K562 (cell line): ENCODE data around the gene ARF5. TPM values are rescaled to one million over a fixed set of nuclear protein-coding genes. Genes with fewer than 3 reads are reported as not detected.

ENCODE experiments used
- DDX20 ChIP-seq: fragments of 450-650 bp; IDR thresholded peaks from 2 replicates; pipeline ENCODE4 v1.6.1; 2016; ENCODE audit warnings: missing genetic modification characterization, low read depth, mild to moderate bottlenecking, missing compliant biosample characterization, moderate library complexity
- ETS2 ChIP-seq: IDR thresholded peaks from 2 replicates; pipeline ENCODE4 v1.6.1; 2016; ENCODE audit warnings: borderline replicate concordance, missing genetic modification characterization, mild to moderate bottlenecking, moderate library complexity, missing compliant biosample characterization; ENCODE audit not compliant: poor library complexity, severe bottlenecking
- GTF3C2 ChIP-seq: IDR thresholded peaks from 3 replicates; pipeline ENCODE4 v1.6.1; 2011; ENCODE audit warnings: borderline replicate concordance, mild to moderate bottlenecking, moderate library complexity; ENCODE audit not compliant: insufficient read length; ENCODE audit errors: extremely low read depth
- HIVEP1 ChIP-seq: fragments of 250-450 bp; sonication (Bioruptor Pico); IDR thresholded peaks from 2 replicates; pipeline ENCODE4 v1.4.0; 2020; ENCODE audit warnings: mild to moderate bottlenecking
- HMG20B ChIP-seq: fragments of 250-450 bp; sonication (Bioruptor Pico); IDR thresholded peaks from 2 replicates; pipeline ENCODE4 v1.5.0; 2021; ENCODE audit warnings: mild to moderate bottlenecking
- NEUROD1 ChIP-seq: fragments of 150-350 bp; IDR thresholded peaks from 2 replicates; pipeline ENCODE4 v1.6.1; 2014; ENCODE audit warnings: borderline replicate concordance, low read length, low read depth; ENCODE audit not compliant: partially characterized antibody
- PHB ChIP-seq: fragments of 250-450 bp; sonication (Bioruptor Pico); IDR thresholded peaks from 2 replicates; pipeline ENCODE4 v1.5.0; 2021
- RNF2 ChIP-seq: sonication (generic); IDR thresholded peaks from 2 replicates; pipeline ENCODE4 v1.6.1; 2016
- SRSF7 ChIP-seq: fragments of 200-400 bp; formaldehyde crosslinking; optimal IDR thresholded peaks from 2 replicates; pipeline ENCODE3; 2017; ENCODE audit warnings: mild to moderate bottlenecking, low read depth, low read length
- TAF7 ChIP-seq: fragments of 450-650 bp; IDR thresholded peaks from 2 replicates; pipeline ENCODE4 v1.6.1; 2016; ENCODE audit warnings: missing genetic modification characterization, missing compliant biosample characterization
- TRIM25 ChIP-seq: fragments of 450-650 bp; IDR thresholded peaks from 2 replicates; pipeline ENCODE4 v1.7.0; 2016; ENCODE audit warnings: borderline replicate concordance
- YBX1 ChIP-seq: fragments of 450-650 bp; IDR thresholded peaks from 2 replicates; pipeline ENCODE4 v1.7.1; 2016; ENCODE audit warnings: mild to moderate bottlenecking
- ZNF384 ChIP-seq: IDR thresholded peaks from 2 replicates; pipeline ENCODE4 v1.6.1; 2012; ENCODE audit warnings: low read depth, low read length, improper control_type of control experiment
- ZNF436 ChIP-seq: fragments of 250-450, 450-650 bp; sonication (Bioruptor Pico); formaldehyde crosslinking; IDR thresholded peaks from 2 replicates; pipeline ENCODE4 v1.7.0; 2020; ENCODE audit warnings: mild to moderate bottlenecking
- ZSCAN29 ChIP-seq: fragments of 450-650 bp; IDR thresholded peaks from 2 replicates; pipeline ENCODE4 v1.6.1; 2017
- polyA plus RNA-seq, 8 experiments: library from polyadenylated mRNA; depleted of rRNA in 4 of 8; stranded (reverse) in 5 of 8; unstranded in 3 of 8; fragments of >200 nt; fragmentation: Nextera tagmentation in 2 of 8; fragmentation: Illumina TruSeq in 1 of 8; extraction: Ambion mirVana in 2 of 8; extraction: Trizol in 1 of 8; gene quantifications; 2 replicates each; pipeline versions ENCODE4 v1.2.1 to v1.2.3, GENCODE V29; 2011 to 2014; ENCODE audit warnings: inconsistent platforms in 1 of 8, missing spikeins in 1 of 8
- total RNA-seq, 7 experiments: library from RNA; depleted of rRNA in 6 of 7; stranded (reverse); fragments of >200 nt in 6 of 7; fragmentation: Illumina TruSeq in 2 of 7; extraction: Trizol in 2 of 7; gene quantifications; 2 replicates each; pipeline versions ENCODE4 v1.2.1 to v1.2.3, GENCODE V29; 2011 to 2021; ENCODE audit warnings: low replicate concordance in 1 of 7
- TF ChIP-seq, protein P1 (sequence below): fragments of 450-650 bp; IDR thresholded peaks from 2 replicates; pipeline ENCODE4 v1.6.1; 2016; ENCODE audit warnings: low read depth, mild to moderate bottlenecking, moderate library complexity
- TF ChIP-seq, protein P2 (sequence below): fragments of 450-650 bp; IDR thresholded peaks from 2 replicates; pipeline ENCODE4 v1.6.1; 2016; ENCODE audit warnings: missing biosample characterization, missing genetic modification characterization
- TF ChIP-seq, protein P3 (sequence below): sonication (generic); formaldehyde crosslinking; IDR thresholded peaks from 2 replicates; pipeline ENCODE4 v1.8.1; 2022; ENCODE audit warnings: missing genetic modification reagents

ARF5 gene
- total and polyA plus RNA-seq, 9 of the 15 experiments (the other 6 are each of a cell fraction or from before 2014, with no cell fraction given) = 8.1 to 290 (median 125) TPM

DNA sequence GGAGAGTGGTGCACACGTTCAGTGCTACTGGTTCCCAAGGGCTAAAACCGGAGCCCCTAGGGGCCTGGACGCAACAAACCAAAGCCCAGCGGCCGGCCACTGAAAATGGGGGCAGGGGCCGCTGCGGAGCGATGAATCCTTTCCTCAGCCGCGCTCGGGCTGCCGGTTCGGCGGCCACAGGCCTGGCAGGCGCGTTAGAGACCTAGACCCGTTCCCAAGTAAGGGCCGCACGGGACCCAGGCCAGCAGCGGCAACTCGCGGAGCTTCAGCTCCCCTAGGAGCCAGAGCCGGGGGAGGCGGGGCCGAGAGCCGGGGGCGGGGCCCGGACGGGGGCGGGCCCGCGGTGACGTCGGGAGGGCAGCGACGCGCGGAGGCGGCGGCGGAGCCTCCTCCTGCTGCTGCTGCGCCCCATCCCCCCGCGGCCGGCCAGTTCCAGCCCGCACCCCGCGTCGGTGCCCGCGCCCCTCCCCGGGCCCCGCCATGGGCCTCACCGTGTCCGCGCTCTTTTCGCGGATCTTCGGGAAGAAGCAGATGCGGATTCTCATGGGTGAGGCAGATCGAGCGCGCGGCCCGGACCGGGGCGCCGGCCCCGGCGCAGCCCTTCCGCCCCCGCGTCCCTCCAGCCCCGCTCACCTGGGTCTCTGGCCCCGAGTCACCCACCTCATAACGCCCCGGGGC lies at the start of gene ARF5 (continued):
- TF ChIP-seq TRIM25 (no peak), ZNF436 (CRISPR knock-in tag) (no peak), GTF3C2 (no peak), TAF7 (tag) (0 out of 2 replicates have a peak, but pooled peaks have one; percentile 9), PHB (CRISPR knock-in tag) (no peak), DDX20 (tag) (no peak), ZNF384 (no peak), YBX1 (no peak), SRSF7 (no peak), HMG20B (no peak), RNF2 (no peak), ZSCAN29 (no peak), HIVEP1 (no peak), ETS2 (no peak), NEUROD1 (no peak)
- TF ChIP-seq, protein P1, sequence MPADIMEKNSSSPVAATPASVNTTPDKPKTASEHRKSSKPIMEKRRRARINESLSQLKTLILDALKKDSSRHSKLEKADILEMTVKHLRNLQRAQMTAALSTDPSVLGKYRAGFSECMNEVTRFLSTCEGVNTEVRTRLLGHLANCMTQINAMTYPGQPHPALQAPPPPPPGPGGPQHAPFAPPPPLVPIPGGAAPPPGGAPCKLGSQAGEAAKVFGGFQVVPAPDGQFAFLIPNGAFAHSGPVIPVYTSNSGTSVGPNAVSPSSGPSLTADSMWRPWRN = no peak
- TF ChIP-seq, protein P2, sequence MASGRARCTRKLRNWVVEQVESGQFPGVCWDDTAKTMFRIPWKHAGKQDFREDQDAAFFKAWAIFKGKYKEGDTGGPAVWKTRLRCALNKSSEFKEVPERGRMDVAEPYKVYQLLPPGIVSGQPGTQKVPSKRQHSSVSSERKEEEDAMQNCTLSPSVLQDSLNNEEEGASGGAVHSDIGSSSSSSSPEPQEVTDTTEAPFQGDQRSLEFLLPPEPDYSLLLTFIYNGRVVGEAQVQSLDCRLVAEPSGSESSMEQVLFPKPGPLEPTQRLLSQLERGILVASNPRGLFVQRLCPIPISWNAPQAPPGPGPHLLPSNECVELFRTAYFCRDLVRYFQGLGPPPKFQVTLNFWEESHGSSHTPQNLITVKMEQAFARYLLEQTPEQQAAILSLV (tag) = no peak
- TF ChIP-seq, protein P3, sequence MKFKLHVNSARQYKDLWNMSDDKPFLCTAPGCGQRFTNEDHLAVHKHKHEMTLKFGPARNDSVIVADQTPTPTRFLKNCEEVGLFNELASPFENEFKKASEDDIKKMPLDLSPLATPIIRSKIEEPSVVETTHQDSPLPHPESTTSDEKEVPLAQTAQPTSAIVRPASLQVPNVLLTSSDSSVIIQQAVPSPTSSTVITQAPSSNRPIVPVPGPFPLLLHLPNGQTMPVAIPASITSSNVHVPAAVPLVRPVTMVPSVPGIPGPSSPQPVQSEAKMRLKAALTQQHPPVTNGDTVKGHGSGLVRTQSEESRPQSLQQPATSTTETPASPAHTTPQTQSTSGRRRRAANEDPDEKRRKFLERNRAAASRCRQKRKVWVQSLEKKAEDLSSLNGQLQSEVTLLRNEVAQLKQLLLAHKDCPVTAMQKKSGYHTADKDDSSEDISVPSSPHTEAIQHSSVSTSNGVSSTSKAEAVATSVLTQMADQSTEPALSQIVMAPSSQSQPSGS (CRISPR knock-in tag) = no peak
